HCT116 (cell line): ENCODE measurements around the gene AADAC. TPM values are rescaled to one million over a fixed set of nuclear protein-coding genes. Genes with fewer than 3 reads are reported as not detected.

Source experiments
- ATAC-seq: fragments of 200-7000 bp; cut with Tn5 transposase; 2 replicates; pipeline ENCODE4 v1.9.1; 2020; ENCODE audit warnings: mild to moderate bottlenecking, moderate library complexity
- BruUV-seq: library from RNA; stranded (reverse); fragments of 400-500 nt; replicated peaks from 2 replicates; lab custom pipeline; 2021; lab: Mats Ljungman, UMichigan
- CTCF ChIA-PET: fragments of 300-600 bp; sonication (Branson Sonifier 250); formaldehyde crosslinking; loops from one replicate; lab custom pipeline; 2021; ENCODE audit warnings: antibody characterized with exemption; lab: Charles Lee
- POLR2A ChIA-PET: fragments of 300-600, 350-600 bp; sonication (Branson Sonifier 250); formaldehyde crosslinking; loops from one replicate; lab custom pipeline; 2021; ENCODE audit warnings: antibody characterized with exemption; lab: Charles Lee
- RAD21 ChIA-PET, 2 experiments: fragments of 300-600 bp; sonication (Branson Sonifier 250); formaldehyde crosslinking; loops; one replicate each; lab custom pipeline; 2023; ENCODE audit warnings: low total read pairs in 2 of 2; ENCODE audit not compliant: uncharacterized antibody in 2 of 2, unreplicated experiment in 2 of 2, low non-redundant PET in 1 of 2; lab: Charles Lee
- DNase-seq: peaks from one replicate; pipeline ENCODE4 v3.0.0-alpha.2; 2010; ENCODE audit warnings: low read depth, low spot score
- H2AFZ ChIP-seq: fragments of 200-600 bp; shearing (Covaris generic), sonication (generic); 2 replicates; pipeline ENCODE4 v1.6.1; 2017; ENCODE audit warnings: low read depth, mixed run types, mixed read lengths, antibody characterized with exemption, low read length; ENCODE audit not compliant: poor library complexity, severe bottlenecking
- H3K27ac ChIP-seq: 2 replicates; pipeline ENCODE4 v1.5.1; 2012; ENCODE audit warnings: low read depth, low read length
- H3K27me3 ChIP-seq: fragments of 200-600 bp; sonication (generic); 2 replicates; pipeline ENCODE4 v1.6.1; 2016; ENCODE audit warnings: mixed run types, low read length, mixed read lengths; ENCODE audit not compliant: insufficient read depth
- H3K36me3 ChIP-seq, 2 experiments: fragments of 200-500 bp in 1 of 2; fragments of 200-600 bp in 1 of 2; sonication (Bioruptor generic) in 1 of 2; sonication (generic) in 1 of 2; 2 replicates each; pipeline versions ENCODE4 v1.5.1 to v1.6.1; 2014 to 2016; ENCODE audit warnings: low read length in 2 of 2, inconsistent platforms in 1 of 2, mixed read lengths in 1 of 2, mixed run types in 1 of 2; ENCODE audit not compliant: insufficient read depth in 2 of 2, control insufficient read depth in 1 of 2
- H3K4me1 ChIP-seq, 2 experiments: fragments of 200-600 bp in 1 of 2; sonication (generic) in 1 of 2; 2 replicates each; pipeline versions ENCODE4 v1.5.1 to v1.6.1; 2012 to 2017; ENCODE audit warnings: low read length in 2 of 2, inconsistent platforms in 1 of 2, mild to moderate bottlenecking in 1 of 2, mixed read lengths in 1 of 2, mixed run types in 1 of 2, moderate library complexity in 1 of 2; ENCODE audit not compliant: insufficient read depth in 2 of 2, control insufficient read depth in 1 of 2
- H3K4me2 ChIP-seq: fragments of 200-600 bp; sonication (generic); 2 replicates; pipeline ENCODE4 v1.6.1; 2017; ENCODE audit warnings: mixed run types, low read length, mixed read lengths
- H3K4me3 ChIP-seq, 2 experiments: fragments of 200-600 bp in 1 of 2; sonication (generic) in 1 of 2; replicated peaks in 1 of 2; 2 replicates each; pipeline ENCODE4 v1.5.1; 2011 to 2016; ENCODE audit warnings: low read length in 2 of 2, control low read depth in 1 of 2, low read depth in 1 of 2, mild to moderate bottlenecking in 1 of 2, mixed read lengths in 1 of 2, mixed run types in 1 of 2
- H3K79me2 ChIP-seq: fragments of 200-600 bp; sonication (generic); 2 replicates; pipeline ENCODE4 v1.6.1; 2017; ENCODE audit warnings: mild to moderate bottlenecking, mixed run types, low read length, moderate library complexity, mixed read lengths; ENCODE audit not compliant: insufficient read depth
- H3K9ac ChIP-seq: fragments of 200-600 bp; sonication (generic); 2 replicates; pipeline ENCODE4 v1.6.1; 2016; ENCODE audit warnings: low read length, mixed read lengths
- H3K9me2 ChIP-seq: fragments of 200-600 bp; sonication (generic), shearing (Covaris generic); 2 replicates; pipeline ENCODE4 v1.6.1; 2017; ENCODE audit warnings: mixed run types, mild to moderate bottlenecking, moderate library complexity; ENCODE audit not compliant: insufficient read depth
- H3K9me3 ChIP-seq, 2 experiments: fragments of 200-500 bp in 1 of 2; fragments of 200-600 bp in 1 of 2; sonication (Bioruptor generic) in 1 of 2; sonication (generic) in 1 of 2; 2 replicates each; pipeline ENCODE4 v1.6.1; 2014 to 2017; ENCODE audit warnings: low read length in 2 of 2, mixed read lengths in 2 of 2, inconsistent platforms in 1 of 2, low read depth in 1 of 2, mild to moderate bottlenecking in 1 of 2, mixed run types in 1 of 2, moderate library complexity in 1 of 2; ENCODE audit not compliant: control insufficient read depth in 1 of 2, insufficient read depth in 1 of 2
- H4K20me1 ChIP-seq: fragments of 200-600 bp; sonication (generic), shearing (Covaris generic); 2 replicates; pipeline ENCODE4 v1.6.1; 2017; ENCODE audit warnings: mixed run types, mild to moderate bottlenecking, moderate library complexity; ENCODE audit not compliant: insufficient read depth
- ATF3 ChIP-seq: IDR thresholded peaks from 2 replicates; pipeline ENCODE4 v1.6.1; 2012
- CBX3 ChIP-seq: IDR thresholded peaks from 2 replicates; pipeline ENCODE4 v1.6.1; 2012; ENCODE audit warnings: low read depth
- ELF1 ChIP-seq: IDR thresholded peaks from 2 replicates; pipeline ENCODE4 v1.6.1; 2012; ENCODE audit warnings: low read depth, borderline replicate concordance
- EZH2 ChIP-seq: fragments of 200-600 bp; sonication (generic); IDR thresholded peaks from 2 replicates; pipeline ENCODE4 v1.6.1; 2017; ENCODE audit warnings: antibody characterized with exemption, mixed run types
- EZH2phosphoT487 ChIP-seq: fragments of 200-600 bp; IDR thresholded peaks from 2 replicates; pipeline ENCODE4 v1.6.1; 2018; ENCODE audit warnings: antibody characterized with exemption, borderline replicate concordance
- FOSL1 ChIP-seq: IDR thresholded peaks from 2 replicates; pipeline ENCODE4 v1.6.1; 2012; ENCODE audit warnings: low read depth
- JUND ChIP-seq: IDR thresholded peaks from 2 replicates; pipeline ENCODE4 v1.6.1; 2012
- MAX ChIP-seq: IDR thresholded peaks from 2 replicates; pipeline ENCODE4 v1.6.1; 2012
- POLR2A ChIP-seq: IDR thresholded peaks from 2 replicates; pipeline ENCODE4 v1.7.0; 2011; ENCODE audit warnings: borderline replicate concordance; ENCODE audit not compliant: insufficient read depth, insufficient read length; ENCODE audit errors: extremely low read depth
- POLR2AphosphoS5 ChIP-seq: IDR thresholded peaks from 2 replicates; pipeline ENCODE4 v1.6.1; 2011; ENCODE audit warnings: mild to moderate bottlenecking, low read depth, low read length, moderate library complexity
- RAD21 ChIP-seq: IDR thresholded peaks from 2 replicates; pipeline ENCODE4 v1.6.1; 2012; ENCODE audit warnings: low read depth, mild to moderate bottlenecking
- SRF ChIP-seq: IDR thresholded peaks from 2 replicates; pipeline ENCODE4 v1.6.1; 2012; ENCODE audit warnings: low read depth
- TCF7L2 ChIP-seq: IDR thresholded peaks from 2 replicates; pipeline ENCODE4 v1.7.0; 2011; ENCODE audit warnings: borderline replicate concordance, inconsistent platforms; ENCODE audit not compliant: insufficient read depth, insufficient read length; ENCODE audit errors: extremely low read depth
- ZFX ChIP-seq: fragments of 450-650 bp; IDR thresholded peaks from 2 replicates; pipeline ENCODE4 v1.6.1; 2017
- ZNF274 ChIP-seq: fragments of 200-500 bp; sonication (Bioruptor generic); IDR thresholded peaks from 2 replicates; pipeline ENCODE4 v1.6.1; 2014; ENCODE audit warnings: mild to moderate bottlenecking, low read depth, low read length, inconsistent platforms
- intact Hi-C: fragments of 100-400 bp; cut with micrococcal nuclease; formaldehyde crosslinking; loops from 2 replicates; pipeline ENCODE4 v1.10.0; 2022
- total RNA-seq: library from RNA; stranded (reverse); gene quantifications from one replicate; pipeline ENCODE4 v1.2.1, GENCODE V29; 2021; ENCODE audit not compliant: unreplicated experiment
- TF ChIP-seq, protein P1 (sequence below): IDR thresholded peaks from 2 replicates; pipeline ENCODE4 v1.6.1; 2012; ENCODE audit warnings: low read depth

The AADAC gene
- total RNA-seq, 1 experiment from 2014 or later: 3.8 TPM

DNA sequence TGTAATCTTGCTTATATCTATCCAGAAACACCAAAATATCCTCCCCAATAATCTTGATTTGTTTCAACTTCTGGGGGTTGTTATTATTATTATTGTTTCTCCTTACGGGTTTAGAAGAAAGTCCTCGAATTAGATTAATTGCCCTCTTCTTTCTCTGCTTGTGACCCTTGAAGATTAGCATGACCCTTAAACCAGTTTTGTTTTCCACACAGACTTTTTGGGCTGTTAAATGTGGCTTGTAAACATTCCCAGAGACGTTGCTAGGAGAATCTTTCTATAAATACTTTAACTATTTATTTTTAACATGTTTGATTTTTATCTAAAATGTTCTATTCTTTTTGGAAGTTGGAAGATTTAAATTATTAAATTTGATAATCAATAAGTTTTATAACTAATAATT, 55.3 kb downstream of the AADAC start:
- RAD21 ChIA-PET: no interaction called here
- no peak for ATAC-seq

GRCh38 chr3:151871639-151872468, 57.9 kb downstream of the AADAC start:
- ChIA-PET POLR2A (no interaction called here), CTCF (no interaction called here), RAD21 (no interaction called here)
- Histone ChIP-seq H3K4me2 (no peak overlapping the region), H4K20me1 (no peaks in the 10 kb centered on the region), H3K79me2 (no peaks in the 10 kb centered on the region), H3K36me3 (no peaks in the 10 kb centered on the region), H2AFZ (peak overlapping the region; percentile 47), H3K9me2 (no peaks in the 10 kb centered on the region), H3K9ac (no peak overlapping the region), H3K4me1 (no peaks in the 10 kb centered on the region; a peak in 1 of 4 replicates), H3K9me3 (no peaks in the 10 kb centered on the region), H3K27me3 (no peaks in the 10 kb centered on the region), H3K27ac (no peak overlapping the region), H3K4me3 (no peak overlapping the region)
- BruUV-seq: no TSS peak
- no peak for ATAC-seq
- no peak for DNase-seq
- intact Hi-C loops: no loop called here
- TF ChIP-seq JUND (no peak), RAD21 (no peak), ZFX (no peak), POLR2A (no peak), EZH2 (no peak), FOSL1 (no peak), CBX3 (no peak), SRF (no peak), TCF7L2 (no peak), MAX (no peak), ZNF274 (no peak), EZH2phosphoT487 (no peak), ATF3 (no peak), POLR2AphosphoS5 (no peak), ELF1 (no peak)
- TF ChIP-seq, protein P1, sequence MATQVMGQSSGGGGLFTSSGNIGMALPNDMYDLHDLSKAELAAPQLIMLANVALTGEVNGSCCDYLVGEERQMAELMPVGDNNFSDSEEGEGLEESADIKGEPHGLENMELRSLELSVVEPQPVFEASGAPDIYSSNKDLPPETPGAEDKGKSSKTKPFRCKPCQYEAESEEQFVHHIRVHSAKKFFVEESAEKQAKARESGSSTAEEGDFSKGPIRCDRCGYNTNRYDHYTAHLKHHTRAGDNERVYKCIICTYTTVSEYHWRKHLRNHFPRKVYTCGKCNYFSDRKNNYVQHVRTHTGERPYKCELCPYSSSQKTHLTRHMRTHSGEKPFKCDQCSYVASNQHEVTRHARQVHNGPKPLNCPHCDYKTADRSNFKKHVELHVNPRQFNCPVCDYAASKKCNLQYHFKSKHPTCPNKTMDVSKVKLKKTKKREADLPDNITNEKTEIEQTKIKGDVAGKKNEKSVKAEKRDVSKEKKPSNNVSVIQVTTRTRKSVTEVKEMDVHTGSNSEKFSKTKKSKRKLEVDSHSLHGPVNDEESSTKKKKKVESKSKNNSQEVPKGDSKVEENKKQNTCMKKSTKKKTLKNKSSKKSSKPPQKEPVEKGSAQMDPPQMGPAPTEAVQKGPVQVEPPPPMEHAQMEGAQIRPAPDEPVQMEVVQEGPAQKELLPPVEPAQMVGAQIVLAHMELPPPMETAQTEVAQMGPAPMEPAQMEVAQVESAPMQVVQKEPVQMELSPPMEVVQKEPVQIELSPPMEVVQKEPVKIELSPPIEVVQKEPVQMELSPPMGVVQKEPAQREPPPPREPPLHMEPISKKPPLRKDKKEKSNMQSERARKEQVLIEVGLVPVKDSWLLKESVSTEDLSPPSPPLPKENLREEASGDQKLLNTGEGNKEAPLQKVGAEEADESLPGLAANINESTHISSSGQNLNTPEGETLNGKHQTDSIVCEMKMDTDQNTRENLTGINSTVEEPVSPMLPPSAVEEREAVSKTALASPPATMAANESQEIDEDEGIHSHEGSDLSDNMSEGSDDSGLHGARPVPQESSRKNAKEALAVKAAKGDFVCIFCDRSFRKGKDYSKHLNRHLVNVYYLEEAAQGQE: no peak

More for the DNA sequence above, 55.3 kb downstream of the AADAC start:
- POLR2A ChIA-PET: no interaction called here
- H3K27me3 ChIP-seq: no peaks in the 10 kb centered on the region
- TF ChIP-seq JUND: no peak
- TF ChIP-seq, all 23 proteins: peak for 0
- no peaks in the 10 kb centered on the region for H3K9me2 ChIP-seq
- H4K20me1 ChIP-seq: no peaks in the 10 kb centered on the region
- no TSS peak for BruUV-seq
- H3K4me1 ChIP-seq: peaks cover 9 to 12% of the 10 kb centered on the region in 2 experiments
- CTCF ChIA-PET: no interaction called here
- H2AFZ ChIP-seq: no peak overlapping the region
- H3K36me3 ChIP-seq: no peaks in the 10 kb centered on the region
- intact Hi-C loops: no loop called here
- H3K27ac ChIP-seq: no peak overlapping the region
- H3K4me3 ChIP-seq: no peak overlapping the region
- no peak for DNase-seq
- H3K9ac ChIP-seq: no peak overlapping the region
- H3K79me2 ChIP-seq: no peaks in the 10 kb centered on the region
- H3K9me3 ChIP-seq: no peaks in the 10 kb centered on the region
- no peak overlapping the region for H3K4me2 ChIP-seq
